Measurements from ENCODE around the gene PIGZ. TPM values are rescaled to one million over a fixed set of nuclear protein-coding genes. Genes with fewer than 3 reads are reported as not detected.

Gene PIGZ
- total and polyA plus RNA-seq, 7 donors, result 2.9 to 8.0 (median 3.5) TPM

DNA sequence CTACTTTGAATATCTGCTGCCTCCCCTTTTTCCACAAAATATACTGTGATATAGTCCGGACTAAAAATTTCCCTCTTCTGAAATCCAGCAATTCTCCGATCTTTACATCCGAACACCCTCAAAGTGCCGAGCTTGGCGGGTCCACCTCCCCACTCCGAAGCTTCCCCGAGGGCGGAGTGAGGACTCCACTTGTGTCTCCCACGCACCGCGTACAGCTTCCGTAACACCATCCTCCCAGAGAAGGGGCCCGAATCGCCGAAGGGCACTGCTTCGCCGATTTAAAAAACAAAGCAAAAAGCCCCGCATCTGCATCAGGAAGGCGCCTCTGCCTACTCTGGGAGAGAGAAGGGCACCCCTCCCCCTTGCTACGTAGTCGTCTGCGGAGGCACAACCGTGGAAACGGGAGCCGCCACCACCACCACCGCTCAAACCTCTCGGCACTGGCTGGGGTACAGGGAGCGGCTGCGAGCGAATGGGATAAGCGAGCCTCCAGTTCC, 26.9 kb downstream of the PIGZ start:
- WGBS, 3 donors, result 0 to 1% (median 0%) methylated on average over 29 to 31 of the region's 31 CpGs
- Histone ChIP-seq H3K27me3 (ENCODE audit: insufficient read depth in 3 of 3, low read length in 2 of 3) (no peaks in the 10 kb centered on the region), H3K9me3 (no peaks in the 10 kb centered on the region), H3K4me3 (peak overlapping the region; percentile 95), H3K27ac (peak overlapping the region; percentile 96), H3K4me1 (peaks cover 19% of the 10 kb centered on the region), H3K36me3 (ENCODE audit: insufficient read depth in 1 of 2, low read depth in 1 of 2) (peaks cover 0 to 29% of the 10 kb centered on the region in 2 donors)
- intact Hi-C loops (cut with DNase I), result loop anchor here (2.0 to 5.0 kb wide), 3 partner anchors 74 to 201 kb away; partner anchors contain the start of gene SENP5 (in 2 of the 2)
- TF ChIP-seq, protein P1, sequence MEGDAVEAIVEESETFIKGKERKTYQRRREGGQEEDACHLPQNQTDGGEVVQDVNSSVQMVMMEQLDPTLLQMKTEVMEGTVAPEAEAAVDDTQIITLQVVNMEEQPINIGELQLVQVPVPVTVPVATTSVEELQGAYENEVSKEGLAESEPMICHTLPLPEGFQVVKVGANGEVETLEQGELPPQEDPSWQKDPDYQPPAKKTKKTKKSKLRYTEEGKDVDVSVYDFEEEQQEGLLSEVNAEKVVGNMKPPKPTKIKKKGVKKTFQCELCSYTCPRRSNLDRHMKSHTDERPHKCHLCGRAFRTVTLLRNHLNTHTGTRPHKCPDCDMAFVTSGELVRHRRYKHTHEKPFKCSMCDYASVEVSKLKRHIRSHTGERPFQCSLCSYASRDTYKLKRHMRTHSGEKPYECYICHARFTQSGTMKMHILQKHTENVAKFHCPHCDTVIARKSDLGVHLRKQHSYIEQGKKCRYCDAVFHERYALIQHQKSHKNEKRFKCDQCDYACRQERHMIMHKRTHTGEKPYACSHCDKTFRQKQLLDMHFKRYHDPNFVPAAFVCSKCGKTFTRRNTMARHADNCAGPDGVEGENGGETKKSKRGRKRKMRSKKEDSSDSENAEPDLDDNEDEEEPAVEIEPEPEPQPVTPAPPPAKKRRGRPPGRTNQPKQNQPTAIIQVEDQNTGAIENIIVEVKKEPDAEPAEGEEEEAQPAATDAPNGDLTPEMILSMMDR (IDR thresholded peaks at IDR 0.05), result no peak
- ATAC-seq (peak; percentile 61 to 74 (median 62)), DNase-seq (no peak)

DNA sequence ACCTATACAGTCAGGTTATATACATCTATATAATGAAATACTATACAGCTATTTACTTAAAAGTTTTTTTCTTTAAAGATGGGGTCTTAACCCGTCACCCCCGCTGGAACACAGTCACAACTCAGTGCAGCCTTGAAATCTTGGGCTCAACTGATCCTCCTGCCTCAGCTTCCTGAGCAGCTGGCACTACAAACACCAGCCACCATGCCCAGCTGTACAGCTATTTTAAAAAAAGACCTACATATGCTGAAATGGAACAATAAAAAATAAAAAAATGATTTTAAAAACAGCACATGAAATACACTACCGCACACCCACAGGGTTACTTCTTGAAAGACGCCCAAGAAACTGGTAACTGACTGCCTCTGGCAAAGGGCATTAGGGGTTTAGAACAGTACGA, 30.1 kb downstream of the PIGZ start:
- Histone ChIP-seq H3K4me1 (peaks cover 16% of the 10 kb centered on the region), H3K4me3 (no peak overlapping the region), H3K36me3 (ENCODE audit: insufficient read depth in 1 of 2, low read depth in 1 of 2) (peaks cover 13 to 61% of the 10 kb centered on the region in 2 donors), H3K27me3 (ENCODE audit: insufficient read depth in 3 of 3, low read length in 2 of 3) (no peaks in the 10 kb centered on the region), H3K9me3 (no peaks in the 10 kb centered on the region), H3K27ac (no peak overlapping the region)
- WGBS, 3 donors, result 85 to 92% (median 87%) methylated on average over 5 of the region's 5 CpGs
- intact Hi-C loops (cut with DNase I), result no loop called here
- TF ChIP-seq, protein P1 (IDR thresholded peaks at IDR 0.05), result no peak
- DNase-seq, result no peak
- no peak for ATAC-seq

DNA sequence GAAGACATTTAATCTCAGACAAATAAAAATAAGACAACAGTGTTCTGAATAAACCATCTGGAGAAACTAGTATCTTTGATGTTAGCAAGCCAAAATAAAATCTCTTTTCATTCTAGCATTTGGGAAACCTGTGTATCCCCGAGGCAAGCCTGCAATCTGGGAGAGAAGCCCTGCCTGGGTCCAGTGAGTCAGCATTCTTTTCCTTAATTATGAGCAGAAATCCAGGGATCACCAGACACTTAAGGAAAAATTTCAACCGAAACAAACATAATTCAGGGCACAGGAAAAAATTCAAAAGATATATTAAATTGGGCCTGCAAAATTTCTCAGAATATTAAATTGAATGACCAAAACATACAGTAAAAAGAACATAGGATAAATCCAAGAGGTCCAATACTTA, 30.5 kb downstream of the PIGZ start:
- Histone ChIP-seq H3K27me3 (ENCODE audit: insufficient read depth in 3 of 3, low read length in 2 of 3) (no peaks in the 10 kb centered on the region), H3K4me3 (no peak overlapping the region), H3K9me3 (no peaks in the 10 kb centered on the region), H3K36me3 (ENCODE audit: insufficient read depth in 1 of 2, low read depth in 1 of 2) (peaks cover 13 to 66% of the 10 kb centered on the region in 2 donors), H3K27ac (no peak overlapping the region), H3K4me1 (peaks cover 13% of the 10 kb centered on the region)
- ATAC-seq, result no peak
- DNase-seq, result no peak
- TF ChIP-seq, protein P1 (IDR thresholded peaks at IDR 0.05), result no peak
- WGBS, 3 donors, result 76 to 90% (median 82%) methylated on average over 2 of the region's 2 CpGs
- intact Hi-C loops (cut with DNase I), result no loop called here

DNA sequence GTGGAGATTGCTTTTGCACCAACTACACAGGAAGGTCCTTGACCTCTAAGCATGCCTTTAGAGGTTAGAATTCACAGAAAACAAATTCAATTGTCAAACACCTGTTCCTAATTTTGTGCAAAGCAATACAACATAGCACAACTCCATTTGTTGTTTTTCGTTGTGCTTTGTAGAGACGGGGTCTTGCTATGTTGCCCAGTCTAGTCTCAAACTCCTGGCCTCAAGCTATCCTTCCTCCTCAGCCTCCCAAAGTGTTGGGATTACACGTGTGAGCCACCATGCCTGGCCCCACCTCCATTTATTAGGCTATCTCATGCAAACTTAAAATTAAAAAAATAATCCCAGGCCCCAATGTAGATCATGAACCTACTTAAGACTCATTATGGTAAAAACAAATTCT, 32.3 kb downstream of the PIGZ start:
- Histone ChIP-seq H3K36me3 (ENCODE audit: insufficient read depth in 1 of 2, low read depth in 1 of 2) (peaks cover 17 to 84% of the 10 kb centered on the region in 2 donors), H3K9me3 (no peaks in the 10 kb centered on the region), H3K4me1 (peaks cover 12% of the 10 kb centered on the region), H3K27ac (no peak overlapping the region), H3K27me3 (ENCODE audit: insufficient read depth in 3 of 3, low read length in 2 of 3) (no peaks in the 10 kb centered on the region), H3K4me3 (no peak overlapping the region)
- WGBS, 3 donors, result 76 to 91% (median 84%) methylated on average over 3 of the region's 3 CpGs
- intact Hi-C loops (cut with DNase I), result no loop called here
- DNase-seq (no peak), ATAC-seq (no peak)
- TF ChIP-seq, protein P1 (IDR thresholded peaks at IDR 0.05), result no peak

DNA sequence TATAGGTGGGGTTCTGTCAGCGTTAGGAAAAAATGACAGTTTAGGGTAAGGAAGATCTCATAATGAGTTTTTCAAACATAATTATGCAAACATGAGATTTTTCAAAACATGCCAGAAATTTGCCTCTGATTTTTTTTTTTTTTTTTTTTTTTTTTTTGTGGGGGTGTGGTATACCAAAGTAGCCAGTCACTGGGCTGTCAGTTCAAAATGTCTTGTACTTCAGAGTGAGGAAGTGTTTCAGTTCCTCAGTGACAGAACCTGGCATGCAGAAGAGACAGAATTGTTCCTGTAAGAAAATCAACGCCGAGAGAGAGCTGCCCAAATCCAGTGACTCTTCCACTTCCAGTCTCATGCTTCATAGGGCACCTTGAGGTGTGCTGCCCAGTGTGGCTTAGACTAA, 36.0 kb downstream of the PIGZ start:
- Histone ChIP-seq H3K9me3 (no peaks in the 10 kb centered on the region), H3K4me3 (no peak overlapping the region), H3K4me1 (no peaks in the 10 kb centered on the region), H3K27ac (no peak overlapping the region), H3K27me3 (ENCODE audit: insufficient read depth in 3 of 3, low read length in 2 of 3) (no peaks in the 10 kb centered on the region), H3K36me3 (ENCODE audit: insufficient read depth in 1 of 2, low read depth in 1 of 2) (peaks cover 25 to 96% of the 10 kb centered on the region in 2 donors)
- DNase-seq (no peak), ATAC-seq (peak in 1 of 4 donors; percentile 19)
- TF ChIP-seq, protein P1 (IDR thresholded peaks at IDR 0.05), result no peak
- intact Hi-C loops (cut with DNase I), result no loop called here
- 74 to 94% (median 87%) methylated on average over 3 of the region's 3 CpGs for WGBS, 3 donors
